Measurements from ENCODE around the gene MAST4.

DNA sequence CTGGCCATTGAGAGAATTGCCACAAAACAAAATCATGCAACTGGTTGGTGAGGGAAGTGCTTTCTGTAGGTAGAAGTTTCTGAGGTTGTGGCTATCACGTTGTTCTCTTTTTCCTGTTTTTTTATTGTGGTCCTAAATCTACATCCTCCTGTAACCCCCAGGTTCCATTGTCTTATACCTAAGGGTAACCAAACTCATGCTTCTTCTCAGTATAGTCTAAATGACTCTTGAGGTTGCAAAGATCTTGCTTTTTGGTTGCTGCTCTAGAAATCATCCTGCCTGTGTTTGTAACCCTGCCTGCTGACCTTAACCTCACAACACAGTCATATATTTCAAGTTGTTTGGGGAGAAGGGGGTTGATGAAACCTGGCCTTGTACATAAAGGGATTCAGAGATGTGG lies 327.3 kb downstream of the MAST4 start:
- TF ChIP-seq, protein P1, sequence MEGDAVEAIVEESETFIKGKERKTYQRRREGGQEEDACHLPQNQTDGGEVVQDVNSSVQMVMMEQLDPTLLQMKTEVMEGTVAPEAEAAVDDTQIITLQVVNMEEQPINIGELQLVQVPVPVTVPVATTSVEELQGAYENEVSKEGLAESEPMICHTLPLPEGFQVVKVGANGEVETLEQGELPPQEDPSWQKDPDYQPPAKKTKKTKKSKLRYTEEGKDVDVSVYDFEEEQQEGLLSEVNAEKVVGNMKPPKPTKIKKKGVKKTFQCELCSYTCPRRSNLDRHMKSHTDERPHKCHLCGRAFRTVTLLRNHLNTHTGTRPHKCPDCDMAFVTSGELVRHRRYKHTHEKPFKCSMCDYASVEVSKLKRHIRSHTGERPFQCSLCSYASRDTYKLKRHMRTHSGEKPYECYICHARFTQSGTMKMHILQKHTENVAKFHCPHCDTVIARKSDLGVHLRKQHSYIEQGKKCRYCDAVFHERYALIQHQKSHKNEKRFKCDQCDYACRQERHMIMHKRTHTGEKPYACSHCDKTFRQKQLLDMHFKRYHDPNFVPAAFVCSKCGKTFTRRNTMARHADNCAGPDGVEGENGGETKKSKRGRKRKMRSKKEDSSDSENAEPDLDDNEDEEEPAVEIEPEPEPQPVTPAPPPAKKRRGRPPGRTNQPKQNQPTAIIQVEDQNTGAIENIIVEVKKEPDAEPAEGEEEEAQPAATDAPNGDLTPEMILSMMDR (IDR thresholded peaks at IDR 0.05), result no peak
- TF ChIP-seq EZH2 (IDR thresholded peaks at IDR 0.05; ENCODE audit: borderline replicate concordance, insufficient read depth, low read depth, low read length, poor library complexity, severe bottlenecking), result no peak

Measured in B cell (primary cell).